GM23338 (cell line): ENCODE data around the gene UNC80.

Experiments
- EZH2 ChIP-seq: fragments of 200-600 bp; sonication (generic); IDR thresholded peaks from one replicate; pipeline ENCODE4 v1.8.0; 2017; ENCODE audit warnings: antibody characterized with exemption, mild to moderate bottlenecking, low read depth; ENCODE audit not compliant: unreplicated experiment
- JUNB ChIP-seq: IDR thresholded peaks from one replicate; pipeline ENCODE4 v1.6.1; 2016; ENCODE audit warnings: antibody characterized with exemption; ENCODE audit not compliant: unreplicated experiment
- POLR2AphosphoS5 ChIP-seq: IDR thresholded peaks from 2 replicates; pipeline ENCODE4 v1.6.1; 2016; ENCODE audit warnings: antibody characterized with exemption, low read depth
- ZNF114 ChIP-seq: fragments of 250-450 bp; sonication (Bioruptor Pico); IDR thresholded peaks from 2 replicates; pipeline ENCODE4 v1.5.0; 2020; ENCODE audit warnings: mild to moderate bottlenecking, moderate library complexity
- TF ChIP-seq, protein P1 (sequence below), 2 experiments: fragments of 200-600 bp in 1 of 2; sonication (generic) in 1 of 2; conservative IDR thresholded peaks; 2 replicates each; pipeline versions ENCODE4 v1.5.1 to v1.6.1; 2016 to 2017; ENCODE audit warnings: antibody characterized with exemption in 2 of 2, low read depth in 2 of 2, mild to moderate bottlenecking in 2 of 2, moderate library complexity in 1 of 2

DNA sequence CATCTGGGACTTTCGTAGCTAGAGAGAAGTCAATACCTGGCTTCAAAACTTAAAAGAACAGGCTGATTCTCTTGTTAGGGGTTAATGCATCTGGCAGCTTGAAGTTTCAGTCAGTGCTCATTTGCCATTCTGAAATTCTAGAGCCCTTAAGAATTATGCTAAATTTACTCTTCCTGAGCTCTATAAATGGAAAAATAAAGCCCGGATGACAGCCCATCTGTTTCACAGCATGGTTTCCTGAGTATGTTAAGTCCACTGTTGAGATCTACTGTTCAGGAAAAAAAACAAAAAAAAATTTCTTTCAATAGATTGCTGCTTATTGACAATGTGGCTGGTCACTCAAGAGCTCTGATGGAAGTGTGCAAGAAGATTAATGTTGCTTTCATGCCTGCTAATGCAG lies 129.5 kb downstream of the UNC80 start:
- TF ChIP-seq, protein P1, sequence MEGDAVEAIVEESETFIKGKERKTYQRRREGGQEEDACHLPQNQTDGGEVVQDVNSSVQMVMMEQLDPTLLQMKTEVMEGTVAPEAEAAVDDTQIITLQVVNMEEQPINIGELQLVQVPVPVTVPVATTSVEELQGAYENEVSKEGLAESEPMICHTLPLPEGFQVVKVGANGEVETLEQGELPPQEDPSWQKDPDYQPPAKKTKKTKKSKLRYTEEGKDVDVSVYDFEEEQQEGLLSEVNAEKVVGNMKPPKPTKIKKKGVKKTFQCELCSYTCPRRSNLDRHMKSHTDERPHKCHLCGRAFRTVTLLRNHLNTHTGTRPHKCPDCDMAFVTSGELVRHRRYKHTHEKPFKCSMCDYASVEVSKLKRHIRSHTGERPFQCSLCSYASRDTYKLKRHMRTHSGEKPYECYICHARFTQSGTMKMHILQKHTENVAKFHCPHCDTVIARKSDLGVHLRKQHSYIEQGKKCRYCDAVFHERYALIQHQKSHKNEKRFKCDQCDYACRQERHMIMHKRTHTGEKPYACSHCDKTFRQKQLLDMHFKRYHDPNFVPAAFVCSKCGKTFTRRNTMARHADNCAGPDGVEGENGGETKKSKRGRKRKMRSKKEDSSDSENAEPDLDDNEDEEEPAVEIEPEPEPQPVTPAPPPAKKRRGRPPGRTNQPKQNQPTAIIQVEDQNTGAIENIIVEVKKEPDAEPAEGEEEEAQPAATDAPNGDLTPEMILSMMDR (conservative IDR thresholded peaks at IDR 0.05; ENCODE audit: low read depth in 2 of 2): no peak
- TF ChIP-seq EZH2 (no peak), JUNB (no peak), POLR2AphosphoS5 (no peak), ZNF114 (CRISPR knock-in tag) (no peak)
